Kasumi-1 (cell line): Measurements from ENCODE around the gene PRIM1.
A peak's percentile ranks its signal among the peaks of the same experiment; 100 is the strongest.
"Not testable (repeated sequence)": the region's sequence is repeated elsewhere in the genome, so short reads cannot be mapped to it uniquely, and the experiment has no call there.

ENCODE experiments used
- DNase-seq, 2 experiments: peaks; one replicate each; lab custom pipeline; 2025; lab: John Stamatoyannopoulos, UW

PRIM1 gene

GRCh38 chr12:56716933-56717880 lies 34.9 kb downstream of the PRIM1 start:
- no peak for DNase-seq

- DNase-seq, result peak; percentile 51 to 57
These were observed 35.7 kb downstream of the PRIM1 start for GRCh38 chr12:56716458-56716857.

GRCh38 chr12:56715798-56716197 lies 36.3 kb downstream of the PRIM1 start:
- no peak for DNase-seq

GRCh38 chr12:56714431-56714929 lies 37.6 kb downstream of the PRIM1 start:
- no peak for DNase-seq

GRCh38 chr12:56713345-56713744 lies 38.8 kb downstream of the PRIM1 start:
- DNase-seq, result no peak

- DNase-seq, result no peak
These were observed 42.3 kb downstream of the PRIM1 start for GRCh38 chr12:56709759-56710376.

GRCh38 chr12:56704522-56704921 lies 47.6 kb downstream of the PRIM1 start:
- not testable (repeated sequence) for DNase-seq

GRCh38 chr12:56699020-56699661 lies 53.0 kb downstream of the PRIM1 start:
- DNase-seq, result peak; percentile 31 to 47

GRCh38 chr12:56695327-56696101 lies 56.6 kb downstream of the PRIM1 start:
- DNase-seq, result no peak

- DNase-seq, result no peak
These were observed 58.0 kb downstream of the PRIM1 start for GRCh38 chr12:56694161-56694560.

GRCh38 chr12:56688846-56689109 lies 63.3 kb downstream of the PRIM1 start:
- no peak for DNase-seq

GRCh38 chr12:56688129-56688845 lies 63.8 kb downstream of the PRIM1 start, which contains the start of gene PTGES3:
TSS of gene PTGES3 (minus strand) at chr12:56688284. CDS start at chr12:56687999, 285 bp downstream.
- peak; percentile 98 to 100 for DNase-seq

GRCh38 chr12:56687223-56688128 lies 64.6 kb downstream of the PRIM1 start:
- DNase-seq, result peak; percentile 29 to 33

GRCh38 chr12:56684745-56685359 lies 67.3 kb downstream of the PRIM1 start:
- peak in 1 of 2 experiments; percentile 62 for DNase-seq

GRCh38 chr12:56682323-56682722 lies 69.8 kb downstream of the PRIM1 start:
- DNase-seq, result no peak
